Hepatocyte (in vitro differentiated cells): ENCODE data around the gene PARD3B. TPM values are rescaled to one million over a fixed set of nuclear protein-coding genes. Genes with fewer than 3 reads are reported as not detected.

Experiments used
- DNase-seq: peaks from one replicate; pipeline ENCODE4 v3.0.0-alpha.2; 2016; ENCODE audit warnings: low spot score
- H2AFZ ChIP-seq: fragments of 200-600 bp; sonication (generic); 2 replicates; pipeline ENCODE4 v1.6.0; 2016; ENCODE audit warnings: antibody characterized with exemption, mild to moderate bottlenecking
- H3K27ac ChIP-seq: fragments of 200-600 bp; sonication (generic); 2 replicates; pipeline ENCODE4 v1.5.1; 2016; ENCODE audit warnings: mild to moderate bottlenecking
- H3K27me3 ChIP-seq: fragments of 200-600 bp; sonication (generic); 2 replicates; pipeline ENCODE4 v1.6.1; 2016
- H3K36me3 ChIP-seq: fragments of 200-600 bp; sonication (generic); replicated peaks from 2 replicates; pipeline ENCODE4 v1.5.1; 2016; ENCODE audit warnings: low read depth; ENCODE audit not compliant: insufficient read depth
- H3K4me1 ChIP-seq: fragments of 200-600 bp; sonication (generic); 2 replicates; pipeline ENCODE4 v1.5.1; 2016; ENCODE audit warnings: mild to moderate bottlenecking, moderate library complexity; ENCODE audit not compliant: insufficient read depth
- H3K4me2 ChIP-seq: fragments of 200-600 bp; sonication (generic); 2 replicates; pipeline ENCODE4 v1.6.0; 2016
- H3K4me3 ChIP-seq: fragments of 200-600 bp; sonication (generic); 2 replicates; pipeline ENCODE4 v1.5.1; 2016; ENCODE audit warnings: mild to moderate bottlenecking
- H3K79me2 ChIP-seq: fragments of 200-600 bp; sonication (generic); 2 replicates; pipeline ENCODE4 v1.6.0; 2017; ENCODE audit warnings: mild to moderate bottlenecking
- H3K9me2 ChIP-seq: fragments of 200-600 bp; sonication (generic); replicated peaks from 2 replicates; pipeline ENCODE4 v1.6.0; 2017; ENCODE audit warnings: mild to moderate bottlenecking; ENCODE audit not compliant: insufficient read depth
- H3K9me3 ChIP-seq: fragments of 200-600 bp; sonication (generic); 2 replicates; pipeline ENCODE4 v1.5.1; 2016; ENCODE audit warnings: low read depth, mild to moderate bottlenecking
- H4K20me1 ChIP-seq: fragments of 200-600 bp; sonication (generic); 2 replicates; pipeline ENCODE4 v1.6.0; 2016; ENCODE audit warnings: mild to moderate bottlenecking; ENCODE audit not compliant: insufficient read depth, poor library complexity, severe bottlenecking
- EZH2 ChIP-seq: fragments of 200-600 bp; sonication (generic); IDR thresholded peaks from 2 replicates; pipeline ENCODE4 v1.6.1; 2016; ENCODE audit warnings: antibody characterized with exemption, mild to moderate bottlenecking, borderline replicate concordance
- EZH2phosphoT487 ChIP-seq: fragments of 200-600 bp; sonication (generic); IDR thresholded peaks from one replicate; pipeline ENCODE4 v1.6.1; 2018; ENCODE audit warnings: antibody characterized with exemption, mild to moderate bottlenecking, low read depth, moderate library complexity; ENCODE audit not compliant: unreplicated experiment, severe bottlenecking
- WGBS: methylation state at CpG from one replicate; pipeline ENCODE4 v1.1.6; 2016; ENCODE audit warnings: low lambda C conversion rate; ENCODE audit errors: missing lambda C conversion rate; 5-methylcytosine and 5-hydroxymethylcytosine counted together
- polyA plus RNA-seq: library from polyadenylated mRNA; unstranded; fragments of >200 nt; fragmentation: Nextera tagmentation; extraction: Ambion mirVana; gene quantifications from 2 replicates; pipeline ENCODE4 v1.2.1, GENCODE V29; 2016
- total RNA-seq: library from RNA; depleted of rRNA; stranded (reverse); fragments of >200 nt; gene quantifications from 2 replicates; pipeline ENCODE4 v1.2.3, GENCODE V29; 2014
- TF ChIP-seq, protein P1 (sequence below): fragments of 200-600 bp; sonication (generic); IDR thresholded peaks from 2 replicates; pipeline ENCODE4 v1.5.1; 2016; ENCODE audit warnings: antibody characterized with exemption, mild to moderate bottlenecking; ENCODE audit not compliant: poor library complexity

PARD3B gene
- total and polyA plus RNA-seq, 2 experiments from 2014 or later, result 11.5 to 21.7 TPM

DNA sequence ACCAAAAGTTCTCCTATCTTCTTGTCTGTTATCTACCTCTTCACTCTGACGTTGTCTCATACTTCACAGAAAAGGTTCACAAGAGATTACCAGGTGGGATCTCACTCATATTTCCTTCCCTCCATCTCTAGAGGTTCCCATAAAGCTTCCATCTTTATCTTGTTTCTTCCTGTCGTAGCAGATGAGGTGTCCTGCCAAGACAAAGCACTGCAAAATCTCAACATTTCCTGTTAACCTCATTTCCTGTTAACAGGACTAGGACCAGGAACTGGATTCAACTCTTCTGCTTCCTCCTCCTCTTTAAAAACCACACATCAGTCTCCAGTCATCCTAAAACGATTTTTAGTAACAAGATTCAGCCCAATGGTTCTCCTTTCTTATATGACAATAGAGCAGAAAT, 624.2 kb downstream of the PARD3B start:
- no peaks in the 10 kb centered on the region for H3K9me2 ChIP-seq
- no peaks in the 10 kb centered on the region for H3K36me3 ChIP-seq
- H3K9me3 ChIP-seq, result no peaks in the 10 kb centered on the region
- H3K79me2 ChIP-seq, result no peaks in the 10 kb centered on the region
- H2AFZ ChIP-seq, result no peak overlapping the region
- H3K4me1 ChIP-seq, result no peaks in the 10 kb centered on the region
- no peak overlapping the region for H3K4me3 ChIP-seq
- no peak for TF ChIP-seq EZH2
- TF ChIP-seq, protein P1, sequence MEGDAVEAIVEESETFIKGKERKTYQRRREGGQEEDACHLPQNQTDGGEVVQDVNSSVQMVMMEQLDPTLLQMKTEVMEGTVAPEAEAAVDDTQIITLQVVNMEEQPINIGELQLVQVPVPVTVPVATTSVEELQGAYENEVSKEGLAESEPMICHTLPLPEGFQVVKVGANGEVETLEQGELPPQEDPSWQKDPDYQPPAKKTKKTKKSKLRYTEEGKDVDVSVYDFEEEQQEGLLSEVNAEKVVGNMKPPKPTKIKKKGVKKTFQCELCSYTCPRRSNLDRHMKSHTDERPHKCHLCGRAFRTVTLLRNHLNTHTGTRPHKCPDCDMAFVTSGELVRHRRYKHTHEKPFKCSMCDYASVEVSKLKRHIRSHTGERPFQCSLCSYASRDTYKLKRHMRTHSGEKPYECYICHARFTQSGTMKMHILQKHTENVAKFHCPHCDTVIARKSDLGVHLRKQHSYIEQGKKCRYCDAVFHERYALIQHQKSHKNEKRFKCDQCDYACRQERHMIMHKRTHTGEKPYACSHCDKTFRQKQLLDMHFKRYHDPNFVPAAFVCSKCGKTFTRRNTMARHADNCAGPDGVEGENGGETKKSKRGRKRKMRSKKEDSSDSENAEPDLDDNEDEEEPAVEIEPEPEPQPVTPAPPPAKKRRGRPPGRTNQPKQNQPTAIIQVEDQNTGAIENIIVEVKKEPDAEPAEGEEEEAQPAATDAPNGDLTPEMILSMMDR, result no peak
- TF ChIP-seq EZH2phosphoT487, result no peak
- H4K20me1 ChIP-seq, result no peaks in the 10 kb centered on the region
- no peak overlapping the region for H3K27ac ChIP-seq
- H3K27me3 ChIP-seq, result no peaks in the 10 kb centered on the region
- no peak overlapping the region for H3K4me2 ChIP-seq
- 81% methylated on average over 3 of the region's 3 CpGs for WGBS
- no peak for DNase-seq

GRCh38 chr2:205170399-205170798, 625.1 kb downstream of the PARD3B start:
- no peak overlapping the region for H3K27ac ChIP-seq
- H3K9me2 ChIP-seq, result no peaks in the 10 kb centered on the region
- TF ChIP-seq EZH2phosphoT487, result no peak
- no peak for TF ChIP-seq EZH2
- TF ChIP-seq, protein P1, result no peak
- H3K9me3 ChIP-seq, result no peaks in the 10 kb centered on the region
- H3K4me2 ChIP-seq, result no peak overlapping the region
- DNase-seq, result no peak
- H3K27me3 ChIP-seq, result no peaks in the 10 kb centered on the region
- H3K36me3 ChIP-seq, result no peaks in the 10 kb centered on the region
- H3K4me1 ChIP-seq, result no peaks in the 10 kb centered on the region
- H3K79me2 ChIP-seq, result no peaks in the 10 kb centered on the region
- H4K20me1 ChIP-seq, result no peaks in the 10 kb centered on the region
- 92% methylated on average over 12 of the region's 12 CpGs for WGBS
- no peak overlapping the region for H3K4me3 ChIP-seq
- no peak overlapping the region for H2AFZ ChIP-seq

- Histone ChIP-seq H3K9me3 (no peaks in the 10 kb centered on the region), H3K4me3 (no peak overlapping the region), H3K27ac (no peak overlapping the region), H3K9me2 (no peaks in the 10 kb centered on the region), H4K20me1 (no peaks in the 10 kb centered on the region), H3K4me2 (no peak overlapping the region), H3K79me2 (no peaks in the 10 kb centered on the region), H3K4me1 (no peaks in the 10 kb centered on the region), H2AFZ (no peak overlapping the region), H3K36me3 (no peaks in the 10 kb centered on the region), H3K27me3 (no peaks in the 10 kb centered on the region)
- TF ChIP-seq EZH2phosphoT487 (no peak), EZH2 (no peak)
- TF ChIP-seq, protein P1, result no peak
- 83% methylated on average over 4 of the region's 4 CpGs for WGBS
- no peak for DNase-seq
These were observed 626.1 kb downstream of the PARD3B start for GRCh38 chr2:205171261-205171940.
